NCI-H128 (cell line): Measurements from ENCODE around the gene ZMAT5.
A peak's percentile ranks its signal among the peaks of the same experiment; 100 is the strongest.

Experiments used
- DNase-seq: peaks from one replicate; lab custom pipeline; 2025; ENCODE audit not compliant: unreplicated experiment; lab: John Stamatoyannopoulos, UW

ZMAT5 gene

DNA sequence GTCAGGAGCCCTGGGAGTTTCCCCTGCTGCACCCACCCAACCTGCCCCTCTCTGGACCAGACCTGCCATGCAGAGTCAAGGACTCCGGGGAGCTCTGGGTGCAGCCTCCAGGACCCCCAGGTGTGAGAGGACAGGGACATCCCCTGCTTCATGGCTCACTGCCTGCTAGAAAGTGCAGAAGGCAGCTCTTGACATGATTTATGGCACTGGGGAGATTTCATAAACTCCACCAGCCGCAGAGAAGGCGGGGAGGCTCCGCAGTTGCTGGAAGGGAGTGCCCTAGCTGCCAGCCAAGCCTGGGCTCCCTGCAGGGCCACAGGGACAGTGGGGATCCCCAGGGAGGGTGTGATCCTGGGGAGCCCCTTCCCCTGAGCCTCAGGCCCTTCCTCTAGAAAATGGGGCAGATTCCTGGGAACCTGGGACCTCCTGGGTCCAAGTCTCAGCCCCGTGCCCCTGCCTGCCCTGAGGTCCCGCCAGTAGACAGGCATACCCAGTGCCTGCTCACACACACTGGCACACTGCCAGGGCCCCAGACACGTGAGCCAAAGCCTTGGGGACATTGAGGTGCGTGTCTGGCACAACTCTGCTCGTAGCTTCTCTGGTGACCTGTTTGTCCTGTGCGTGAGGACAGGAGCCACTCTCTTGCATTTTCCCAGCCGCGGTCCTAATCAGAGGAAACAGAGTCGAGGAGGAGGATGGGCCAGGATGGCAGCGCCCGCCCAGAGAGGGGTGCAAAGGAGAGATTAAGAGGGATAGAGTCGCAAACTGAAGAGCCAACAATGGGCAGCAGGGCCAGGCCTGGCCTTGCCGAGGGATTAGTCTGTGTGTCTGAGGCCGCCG, 33.2 kb downstream of the ZMAT5 start:
- DNase-seq = peak; percentile 55

DNA sequence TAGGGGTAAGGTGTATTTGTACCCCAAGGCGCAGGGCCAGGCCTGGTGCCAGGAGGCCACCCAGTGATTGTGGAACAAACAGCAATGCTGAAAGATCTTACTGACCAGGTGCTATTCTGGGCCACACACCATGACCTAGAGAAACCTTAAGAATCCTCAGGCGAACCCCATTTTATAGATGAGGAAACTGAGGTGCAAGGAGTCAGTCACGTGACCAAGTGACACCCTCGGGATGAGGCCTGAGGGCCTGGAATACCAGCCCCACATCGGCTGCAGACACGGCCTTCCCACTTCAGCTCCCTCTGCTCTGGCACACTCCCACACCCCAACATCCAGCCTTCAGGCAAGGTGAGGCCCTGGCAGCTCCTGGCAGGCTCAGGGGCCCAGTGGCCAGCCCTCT, 33.9 kb downstream of the ZMAT5 start:
- no peak for DNase-seq

GRCh38 chr22:29731058-29731850, 35.6 kb downstream of the ZMAT5 start:
- no peak for DNase-seq

GRCh38 chr22:29729161-29729560, 37.6 kb downstream of the ZMAT5 start:
- DNase-seq = no peak

- no peak for DNase-seq
These were observed 39.7 kb downstream of the ZMAT5 start for GRCh38 chr22:29727131-29727523.

DNA sequence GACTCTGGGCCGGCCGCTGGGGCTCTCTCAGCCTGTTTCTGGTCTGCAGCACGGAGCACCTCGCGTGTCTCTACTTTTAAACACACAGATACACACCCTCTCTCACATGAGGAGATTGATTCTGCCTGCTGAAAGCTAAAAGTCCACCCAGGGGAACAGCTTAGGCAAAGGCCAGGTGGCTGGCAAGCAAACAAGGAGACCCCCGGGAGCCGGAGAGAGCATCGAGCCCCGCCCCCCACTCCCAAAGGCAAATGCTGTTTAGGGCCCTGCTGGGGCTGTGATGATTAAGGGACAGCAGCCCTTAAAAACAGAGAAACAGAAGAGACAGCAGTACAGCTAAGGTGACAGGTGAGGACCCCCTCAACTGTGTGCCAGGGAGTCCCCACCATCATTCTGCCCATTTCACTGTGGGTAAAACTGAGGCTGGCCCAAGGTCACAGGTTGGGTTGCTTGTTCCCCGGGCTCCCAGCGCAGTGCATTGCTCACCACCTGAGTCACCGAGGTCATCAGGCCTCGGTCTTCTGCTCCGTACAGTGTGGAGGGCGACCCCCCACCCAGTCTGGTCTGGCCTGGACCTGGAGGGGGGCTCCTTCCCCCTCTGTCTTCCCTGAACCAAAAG, 40.2 kb downstream of the ZMAT5 start:
- no peak for DNase-seq

DNA sequence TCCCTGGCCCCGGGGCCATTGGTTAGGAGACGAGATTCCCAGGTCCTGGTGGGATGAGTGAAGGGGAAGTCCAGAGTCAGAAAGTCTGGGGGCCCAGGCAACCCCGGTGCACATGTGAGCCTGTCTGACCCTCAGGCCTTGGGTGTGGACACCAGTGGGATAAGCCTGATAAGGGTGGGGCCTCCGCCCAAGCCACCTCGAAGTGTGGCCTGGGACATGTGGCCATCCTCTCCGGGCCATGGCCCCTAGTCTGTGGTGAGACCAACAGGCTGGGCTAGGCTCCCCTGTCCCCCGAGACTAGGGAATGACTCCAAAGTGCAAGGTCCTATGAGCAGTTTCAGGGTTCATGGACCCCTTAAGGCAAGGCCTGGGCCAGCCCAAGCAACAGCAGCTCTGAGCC, 40.7 kb downstream of the ZMAT5 start:
- no peak for DNase-seq

- DNase-seq = no peak
These were observed 42.0 kb downstream of the ZMAT5 start for GRCh38 chr22:29724843-29725242.

DNA sequence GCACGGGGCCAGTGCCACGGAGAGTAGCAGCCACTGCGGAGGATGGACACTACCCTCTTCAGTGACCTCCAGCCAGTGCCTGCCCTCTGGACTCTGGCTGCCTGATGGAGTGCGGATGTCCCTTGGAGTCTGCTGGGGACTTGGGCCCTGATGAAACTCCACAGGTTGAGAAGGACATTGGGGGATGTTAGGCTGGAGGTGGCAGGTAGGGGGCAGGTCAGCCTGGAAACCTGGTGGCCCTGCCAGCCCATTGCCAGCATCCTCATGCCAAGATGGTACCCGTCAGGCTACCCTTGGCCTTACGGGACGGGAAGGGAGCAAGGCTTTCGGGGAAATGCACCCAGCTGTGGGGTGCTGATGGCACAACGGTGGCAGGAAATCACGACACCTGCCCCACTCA, 43.0 kb downstream of the ZMAT5 start:
- DNase-seq = no peak

- DNase-seq = no peak
These were observed 44.2 kb downstream of the ZMAT5 start for GRCh38 chr22:29722587-29722986.

DNA sequence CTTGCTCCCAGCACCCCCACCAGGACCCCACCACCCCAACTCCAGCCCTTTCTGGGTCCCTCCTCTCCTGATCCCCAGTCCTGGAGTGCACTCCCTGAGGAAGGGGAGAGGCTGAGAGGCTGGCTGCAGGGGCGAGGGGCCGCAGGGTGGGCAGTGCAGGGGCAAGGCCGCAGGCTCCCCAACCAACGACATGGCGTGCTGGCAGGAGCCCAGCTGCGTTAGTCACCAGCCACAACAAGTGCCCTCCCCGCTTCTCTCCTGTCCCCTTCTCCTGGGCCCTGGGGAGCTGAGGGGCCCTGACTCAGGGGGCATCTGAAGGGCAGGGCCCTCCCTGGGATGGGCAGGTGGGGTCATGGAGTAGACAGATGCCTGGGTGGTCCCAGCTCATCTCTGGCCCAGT, 44.7 kb downstream of the ZMAT5 start:
- DNase-seq = no peak

GRCh38 chr22:29720811-29721323, 45.9 kb downstream of the ZMAT5 start:
- no peak for DNase-seq

- DNase-seq = no peak
These were observed 46.7 kb downstream of the ZMAT5 start, which contains the start of gene CABP7 for GRCh38 chr22:29719899-29720645. Gene CABP7, plus strand, starts transcription at chr22:29720003. Its CDS starts 422 bp downstream, at chr22:29720425.

- no peak for DNase-seq
These were observed 47.6 kb downstream of the ZMAT5 start for GRCh38 chr22:29718949-29719898.

GRCh38 chr22:29717789-29718188, 49.0 kb downstream of the ZMAT5 start:
- no peak for DNase-seq

GRCh38 chr22:29716814-29717545, 49.8 kb downstream of the ZMAT5 start:
- DNase-seq = no peak

GRCh38 chr22:29715705-29716104, 51.1 kb downstream of the ZMAT5 start:
- DNase-seq = no peak

DNA sequence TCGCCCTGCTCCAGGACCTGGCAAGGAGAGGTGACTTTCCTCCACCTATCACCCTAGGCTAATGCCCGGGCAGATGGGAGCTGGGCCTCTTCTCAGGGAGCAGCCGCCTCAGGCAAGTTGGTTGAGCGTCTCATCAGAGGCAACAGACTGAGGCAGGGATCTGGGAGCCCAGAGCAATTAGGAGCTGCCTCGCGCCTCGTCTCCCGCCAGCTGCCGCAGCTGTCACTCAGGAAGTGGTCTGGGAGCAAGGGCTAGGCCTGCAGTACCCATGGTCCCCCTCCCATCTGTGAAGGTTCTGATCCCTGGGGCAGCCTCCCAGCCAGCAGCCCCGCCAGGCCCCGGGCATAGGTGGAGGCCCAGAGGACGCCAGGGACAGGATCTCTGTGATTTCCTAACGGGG, 51.6 kb downstream of the ZMAT5 start:
- DNase-seq = no peak

GRCh38 chr22:29713156-29713727, 53.6 kb downstream of the ZMAT5 start:
- no peak for DNase-seq
